Esophagus muscularis mucosa (tissue), 4 donors: ENCODE data around the gene CYP1A2. TPM values are rescaled to one million over a fixed set of nuclear protein-coding genes. Genes with fewer than 3 reads are reported as not detected.

Experiments used
- DNase-seq: peaks from one replicate; pipeline ENCODE4 v3.0.0-alpha.2; 2017; ENCODE audit errors: extremely low spot score
- H3K27ac ChIP-seq, 4 donors: fragments of 200-600 bp; sonication (generic); replicated peaks in 1 of 4; 1 replicate in 3 of 4; 2 replicates in 1 of 4; pipeline ENCODE4 v1.5.1; 2016 to 2019; ENCODE audit warnings: mild to moderate bottlenecking in 1 of 4
- H3K27me3 ChIP-seq, 4 donors: fragments of 200-600 bp; sonication (generic); one replicate each; pipeline versions ENCODE4 v1.5.1 to v1.6.0; 2016 to 2019
- H3K36me3 ChIP-seq, 4 donors: fragments of 200-600 bp; sonication (generic); one replicate each; pipeline ENCODE4 v1.5.1; 2016 to 2019
- H3K4me1 ChIP-seq, 4 donors: fragments of 200-600 bp; sonication (generic); one replicate each; pipeline ENCODE4 v1.5.1; 2016 to 2019
- H3K4me3 ChIP-seq, 4 donors: fragments of 200-600 bp; sonication (generic); 1 replicate in 2 of 4; 2 replicates in 2 of 4; pipeline ENCODE4 v1.5.1; 2016 to 2019; ENCODE audit warnings: mild to moderate bottlenecking in 4 of 4, moderate library complexity in 1 of 4
- H3K9me3 ChIP-seq, 4 donors: fragments of 200-600 bp; sonication (generic); 1 replicate in 3 of 4; 2 replicates in 1 of 4; pipeline ENCODE4 v1.5.1; 2016 to 2019
- CTCF ChIP-seq, 3 experiments: fragments of 200-600 bp in 2 of 3; fragments of 450-650 bp in 1 of 3; sonication (generic) in 2 of 3; IDR thresholded peaks; one replicate each; pipeline ENCODE4 v1.5.1; 2017 to 2019; ENCODE audit warnings: antibody characterized with exemption in 3 of 3, mild to moderate bottlenecking in 2 of 3, moderate library complexity in 1 of 3
- EP300 ChIP-seq: sonication (generic); formaldehyde crosslinking; IDR thresholded peaks from one replicate; pipeline ENCODE4 v1.6.1; 2017; ENCODE audit warnings: antibody characterized with exemption
- POLR2A ChIP-seq: fragments of 450-650 bp; IDR thresholded peaks from one replicate; pipeline ENCODE4 v1.6.1; 2017; ENCODE audit warnings: antibody characterized with exemption, moderate library complexity, mild to moderate bottlenecking, low read depth
- POLR2AphosphoS5 ChIP-seq, 2 donors: sonication (generic); formaldehyde crosslinking; IDR thresholded peaks; one replicate each; pipeline ENCODE4 v1.6.1; 2017; ENCODE audit warnings: antibody characterized with exemption in 2 of 2
- WGBS: methylation state at CpG from one replicate; pipeline ENCODE4 v1.1.5; 2018; 5-methylcytosine and 5-hydroxymethylcytosine counted together
- intact Hi-C: fragments of 100-400 bp; cut with DNase I; formaldehyde crosslinking; loops from one replicate; pipeline ENCODE4 v1.15.1; 2023
- total RNA-seq, 4 donors: library from RNA; depleted of rRNA; stranded (reverse); fragments of >200 nt; gene quantifications; one replicate each; pipeline versions ENCODE4 v1.1.0 to v1.2.1, GENCODE V29; 2016

Gene CYP1A2
- total RNA-seq, 4 donors from 2014 or later = not detected

- intact Hi-C loops = no loop called here
- WGBS = 91% methylated on average over 11 of the region's 15 CpGs
- H3K4me3 ChIP-seq = no peak overlapping the region
- no peak for TF ChIP-seq EP300
- no peak for TF ChIP-seq POLR2AphosphoS5 (IDR thresholded peaks at IDR 0.05)
- TF ChIP-seq POLR2A = no peak
- no peak for TF ChIP-seq CTCF (IDR thresholded peaks at IDR 0.05)
- no peaks in the 10 kb centered on the region for H3K9me3 ChIP-seq
- H3K36me3 ChIP-seq = no peaks in the 10 kb centered on the region
- peaks cover 1 to 7% (median 2%) of the 10 kb centered on the region in 4 donors for H3K4me1 ChIP-seq
- DNase-seq = no peak
- H3K27me3 ChIP-seq = peaks cover 0 to 57% (median 0%) of the 10 kb centered on the region in 4 donors
- no peak overlapping the region for H3K27ac ChIP-seq
Measured at GRCh38 chr15:74763416-74763815, 14.8 kb downstream of the CYP1A2 start.

- H3K4me1 ChIP-seq = peaks cover 6 to 21% (median 13%) of the 10 kb centered on the region in 4 donors
- H3K27me3 ChIP-seq = peaks cover 0 to 38% (median 0%) of the 10 kb centered on the region in 4 donors
- H3K27ac ChIP-seq = no peak overlapping the region
- intact Hi-C loops = loop anchor here (5.0 kb wide), 1 partner anchor 395 kb away; no protein-coding TSS in a partner anchor
- H3K9me3 ChIP-seq = no peaks in the 10 kb centered on the region
- H3K36me3 ChIP-seq = no peaks in the 10 kb centered on the region
- DNase-seq = no peak
- TF ChIP-seq EP300 (no peak), POLR2AphosphoS5 (IDR thresholded peaks at IDR 0.05) (no peak), CTCF (IDR thresholded peaks at IDR 0.05) (no peak), POLR2A (no peak)
- no peak overlapping the region for H3K4me3 ChIP-seq
- WGBS = 75% methylated on average over 12 of the region's 14 CpGs
Measured at GRCh38 chr15:74767167-74768098, 18.8 kb downstream of the CYP1A2 start.

- Histone ChIP-seq H3K27me3 (peaks cover 0 to 30% (median 0%) of the 10 kb centered on the region in 4 donors), H3K4me1 (peaks cover 3 to 21% (median 11%) of the 10 kb centered on the region in 4 donors), H3K27ac (no peak overlapping the region), H3K4me3 (peak overlapping the region in 1 of 4 donors; percentile 1), H3K9me3 (no peaks in the 10 kb centered on the region), H3K36me3 (no peaks in the 10 kb centered on the region)
- DNase-seq = no peak
- WGBS = 30% methylated on average over 14 of the region's 15 CpGs
- intact Hi-C loops = loop anchor here (5.0 kb wide), 1 partner anchor 396 kb away; no protein-coding TSS in a partner anchor
- TF ChIP-seq POLR2AphosphoS5 (IDR thresholded peaks at IDR 0.05) (no peak), EP300 (no peak), CTCF (IDR thresholded peaks at IDR 0.05) (no peak), POLR2A (no peak)
Measured at GRCh38 chr15:74768099-74768770, 19.6 kb downstream of the CYP1A2 start.

- H3K27ac ChIP-seq = no peak overlapping the region
- H3K4me1 ChIP-seq = peaks cover 3 to 21% (median 11%) of the 10 kb centered on the region in 4 donors
- H3K4me3 ChIP-seq = peak overlapping the region in 2 of 4 donors; percentile 1 to 2
Measured at GRCh38 chr15:74768771-74769342, 20.2 kb downstream of the CYP1A2 start.

More at GRCh38 chr15:74768771-74769342, 20.2 kb downstream of the CYP1A2 start:
- WGBS = 3% methylated on average over 9 of the region's 9 CpGs
- Histone ChIP-seq H3K9me3 (no peaks in the 10 kb centered on the region), H3K36me3 (no peaks in the 10 kb centered on the region), H3K27me3 (peaks cover 0 to 24% (median 0%) of the 10 kb centered on the region in 4 donors)
- no peak for DNase-seq
- intact Hi-C loops = loop anchor here (5.0 kb wide), 1 partner anchor 397 kb away; no protein-coding TSS in a partner anchor
- peak; percentile 74 to 89 (median 85) for TF ChIP-seq CTCF (IDR thresholded peaks at IDR 0.05)
- TF ChIP-seq POLR2A = no peak
- peak in 1 of 2 donors; percentile 21 for TF ChIP-seq POLR2AphosphoS5 (IDR thresholded peaks at IDR 0.05)
- no peak for TF ChIP-seq EP300
